Measurements from ENCODE around the gene RECK.
"Not testable (repeated sequence)": the region's sequence is repeated elsewhere in the genome, so short reads cannot be mapped to it uniquely, and the experiment has no call there.

Gene RECK

GRCh38 chr9:36036780-36037548, at the start of gene RECK:
Gene RECK (plus strand): TSS chr9:36036913. CDS start chr9:36036999, 86 bp downstream.
- DNase-seq = peak; percentile 15

- DNase-seq = no peak
Measured at GRCh38 chr9:35990155-35990554, 46.6 kb upstream of the RECK start.

GRCh38 chr9:35993136-35993535, 43.6 kb upstream of the RECK start:
- DNase-seq = not testable (repeated sequence)

- DNase-seq = no peak
Measured at GRCh38 chr9:35993976-35994720, 42.6 kb upstream of the RECK start.

GRCh38 chr9:35994959-35995358, 41.8 kb upstream of the RECK start:
- no peak for DNase-seq

- no peak for DNase-seq
Measured at GRCh38 chr9:35996358-35996970, 40.2 kb upstream of the RECK start.

GRCh38 chr9:35997016-35997415, 39.7 kb upstream of the RECK start:
- DNase-seq = not testable (repeated sequence)

- DNase-seq = no peak
Measured at GRCh38 chr9:35998333-35998732, 38.4 kb upstream of the RECK start.

- no peak for DNase-seq
Measured at GRCh38 chr9:36005891-36006290, 30.8 kb upstream of the RECK start.

GRCh38 chr9:36006549-36007315, 30.0 kb upstream of the RECK start:
- no peak for DNase-seq

- no peak for DNase-seq
Measured at GRCh38 chr9:36007316-36007708, 29.4 kb upstream of the RECK start.

- no peak for DNase-seq
Measured at GRCh38 chr9:36007852-36008251, 28.9 kb upstream of the RECK start.

- peak; percentile 55 for DNase-seq
Measured at GRCh38 chr9:36008774-36009300, 27.9 kb upstream of the RECK start.

GRCh38 chr9:36011379-36011778, 25.3 kb upstream of the RECK start:
- DNase-seq = no peak

- DNase-seq = no peak
Measured at GRCh38 chr9:36017278-36017677, 19.4 kb upstream of the RECK start.

- no peak for DNase-seq
Measured at GRCh38 chr9:36018129-36018528, 18.6 kb upstream of the RECK start.

GRCh38 chr9:36018891-36019720, 17.6 kb upstream of the RECK start:
- no peak for DNase-seq

- DNase-seq = no peak
Measured at GRCh38 chr9:36021968-36022367, 14.7 kb upstream of the RECK start.

- DNase-seq = peak; percentile 31
Measured at GRCh38 chr9:36023260-36024048, 13.3 kb upstream of the RECK start.

GRCh38 chr9:36025746-36026145, 11.0 kb upstream of the RECK start:
- DNase-seq = no peak

- no peak for DNase-seq
Measured at GRCh38 chr9:36029202-36029601, 7.5 kb upstream of the RECK start.
